GM03348 (cell line): ENCODE data around the gene LCE1B.

Source experiments
- DNase-seq: peaks from one replicate; pipeline ENCODE4 v3.0.0; 2012; ENCODE audit warnings: low spot score

LCE1B gene

DNA sequence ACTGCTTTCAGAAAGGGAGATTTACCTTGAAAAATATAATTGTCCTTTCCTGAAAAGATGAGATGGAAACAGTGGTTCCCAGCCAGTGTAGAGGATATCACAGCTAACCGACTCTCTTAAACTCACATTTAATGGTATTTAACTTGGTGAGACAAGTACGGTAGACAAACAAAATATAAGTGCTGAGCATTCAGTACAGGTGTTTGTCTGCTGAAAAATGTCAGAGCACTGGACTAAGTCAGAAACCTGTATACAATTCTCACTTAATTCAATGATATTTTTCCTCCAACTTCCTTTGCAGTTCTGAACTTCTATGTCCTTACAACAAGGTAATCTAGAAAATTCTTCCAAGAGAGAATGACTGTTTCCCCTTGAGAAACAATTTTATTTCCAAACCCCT lies at the start of gene LCE1B:
Gene LCE1B, plus strand, starts transcription at position 301 of the 400 bp plus-strand sequence. CDS start 476 bp downstream, outside the sequence.
- no peak for DNase-seq

- DNase-seq = peak; percentile 44
Measured at GRCh38 chr1:152768847-152769533, 42.8 kb upstream of the LCE1B start.

GRCh38 chr1:152770411-152770810 lies 41.4 kb upstream of the LCE1B start:
- no peak for DNase-seq

DNA sequence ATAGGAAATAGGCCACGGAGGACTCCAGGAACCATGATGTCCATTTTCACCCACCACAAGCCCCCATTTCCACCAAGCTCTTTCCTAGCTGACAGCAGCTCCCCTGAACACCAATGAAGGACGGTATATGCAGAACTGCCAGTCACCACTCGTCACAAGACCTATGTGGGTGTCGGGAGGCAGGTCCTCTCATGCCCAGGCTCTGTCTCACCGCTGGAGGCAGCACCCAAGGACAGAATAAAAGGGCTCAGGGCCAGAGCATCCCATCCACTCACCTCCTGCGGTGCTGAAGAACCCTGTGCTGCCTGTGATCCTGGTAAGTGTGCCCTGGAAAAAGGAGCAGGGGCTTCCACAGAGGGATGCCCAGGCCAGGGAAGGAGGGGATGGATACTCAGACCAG lies 36.9 kb upstream of the LCE1B start, which contains the start of gene LCE1F:
Gene LCE1F, plus strand, starts transcription at position 266 of the 400 bp plus-strand sequence. CDS start 1,232 bp downstream, outside the sequence.
- DNase-seq = no peak

DNA sequence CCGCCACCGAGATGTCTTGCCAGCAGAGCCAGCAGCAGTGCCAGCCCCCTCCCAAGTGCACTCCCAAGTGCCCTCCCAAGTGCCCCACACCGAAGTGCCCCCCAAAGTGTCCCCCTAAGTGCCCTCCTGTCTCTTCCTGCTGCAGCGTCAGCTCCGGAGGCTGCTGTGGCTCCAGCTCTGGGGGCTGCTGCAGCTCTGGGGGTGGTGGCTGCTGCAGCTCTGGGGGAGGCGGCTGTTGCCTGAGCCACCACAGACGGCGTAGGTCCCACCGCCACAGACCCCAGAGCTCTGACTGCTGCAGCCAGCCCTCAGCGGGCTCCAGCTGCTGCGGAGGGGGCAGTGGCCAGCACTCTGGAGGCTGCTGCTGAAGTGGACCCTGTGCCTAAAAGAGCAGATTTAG lies 35.4 kb upstream of the LCE1B start:
- DNase-seq = no peak

DNA sequence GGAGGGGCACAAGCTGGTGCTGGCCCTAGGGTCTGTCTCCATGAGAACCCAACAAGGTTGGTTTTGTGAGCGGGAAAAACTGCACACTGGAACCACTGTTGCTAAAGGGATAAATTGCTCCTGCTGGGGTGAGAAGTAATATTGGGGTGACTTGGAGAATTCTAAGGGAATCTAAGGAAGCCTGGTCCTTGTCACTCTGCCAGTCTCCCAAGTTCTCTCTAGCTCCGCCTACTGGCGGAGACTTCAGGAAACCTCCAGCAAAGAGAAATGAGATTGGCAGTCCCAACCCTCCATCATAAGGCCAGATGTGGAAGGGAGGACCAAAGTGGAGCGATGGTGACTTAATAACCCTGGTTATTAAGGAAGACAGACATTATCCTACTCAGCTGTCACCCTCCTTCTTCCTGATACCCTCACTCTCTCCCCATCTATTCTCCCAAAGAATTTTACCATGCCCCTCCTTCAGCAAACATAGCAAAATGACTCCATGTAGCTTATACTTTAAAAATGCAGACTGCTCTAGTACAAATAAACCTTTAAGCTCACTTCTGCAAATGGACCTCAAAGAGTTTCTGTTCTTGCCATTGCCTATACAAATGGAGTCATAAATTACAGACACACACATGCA lies 34.1 kb upstream of the LCE1B start:
- no peak for DNase-seq

DNA sequence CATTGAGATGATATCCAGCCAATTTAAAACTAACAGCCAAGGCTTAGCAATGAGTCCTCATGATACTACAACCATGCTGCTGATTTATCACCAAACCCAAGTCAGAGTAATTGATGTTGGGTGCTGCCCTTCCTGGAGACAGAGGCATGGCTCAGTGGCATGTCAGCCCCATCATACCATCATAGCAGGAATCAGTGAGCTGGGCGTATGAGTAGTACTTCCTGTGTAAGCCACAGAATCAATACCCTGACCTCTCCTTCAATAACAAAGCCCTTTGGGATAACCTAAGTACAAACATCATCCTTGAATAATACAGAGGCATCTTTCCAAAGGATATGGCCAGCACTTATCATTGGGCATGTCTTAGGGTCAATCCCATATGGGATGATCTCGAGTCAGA lies 28.7 kb upstream of the LCE1B start:
- no peak for DNase-seq

DNA sequence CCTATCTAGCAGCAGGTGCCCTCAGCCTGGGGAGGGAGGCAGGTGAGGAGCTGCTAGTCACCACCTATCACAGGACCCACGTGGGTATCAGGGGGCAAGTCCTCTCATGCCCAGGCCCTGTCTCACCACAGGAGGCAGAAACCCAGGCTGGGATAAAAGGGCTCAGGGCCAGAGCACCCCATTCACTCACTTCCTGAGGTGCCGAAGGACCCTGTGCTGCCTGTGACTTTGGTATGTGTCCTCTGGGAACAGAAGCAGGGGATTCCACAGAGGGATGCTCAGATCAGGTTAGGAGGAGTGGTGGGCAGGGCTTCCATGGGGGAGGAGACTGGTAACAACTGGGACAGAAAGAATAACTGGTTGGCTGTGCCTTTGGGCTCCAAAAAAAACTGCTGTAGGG lies 25.7 kb upstream of the LCE1B start, which contains the start of gene LCE1E:
Gene LCE1E, plus strand, starts transcription at position 181 of the 400 bp plus-strand sequence. CDS start 1,043 bp downstream, outside the sequence.
- DNase-seq = no peak

- no peak for DNase-seq
Measured at GRCh38 chr1:152795686-152796085, 16.1 kb upstream of the LCE1B start.

- no peak for DNase-seq
Measured at GRCh38 chr1:152796421-152796820, 15.3 kb upstream of the LCE1B start, which contains the start of gene LCE1D. TSS of gene LCE1D (plus strand) at chr1:152796721. CDS start at chr1:152797795, 1,074 bp downstream.

DNA sequence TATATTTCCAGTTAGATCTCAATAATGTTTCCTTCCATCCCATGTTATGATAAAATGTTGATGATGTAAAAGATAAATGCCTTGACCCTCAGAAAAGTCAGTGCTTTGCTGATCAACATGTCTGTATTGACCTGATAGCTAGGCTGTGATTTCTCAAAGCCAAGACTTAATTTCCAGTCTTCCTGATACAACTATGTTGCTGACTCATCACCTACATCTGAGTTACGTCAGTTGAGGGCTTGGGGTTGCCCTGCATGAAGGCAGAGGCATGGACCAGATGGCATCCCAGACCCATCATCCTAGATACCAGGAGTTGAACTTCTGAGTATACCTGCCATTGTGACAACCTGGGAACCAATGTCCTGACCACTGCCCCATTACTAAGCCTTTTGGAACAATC lies 10.4 kb upstream of the LCE1B start:
- DNase-seq = no peak

DNA sequence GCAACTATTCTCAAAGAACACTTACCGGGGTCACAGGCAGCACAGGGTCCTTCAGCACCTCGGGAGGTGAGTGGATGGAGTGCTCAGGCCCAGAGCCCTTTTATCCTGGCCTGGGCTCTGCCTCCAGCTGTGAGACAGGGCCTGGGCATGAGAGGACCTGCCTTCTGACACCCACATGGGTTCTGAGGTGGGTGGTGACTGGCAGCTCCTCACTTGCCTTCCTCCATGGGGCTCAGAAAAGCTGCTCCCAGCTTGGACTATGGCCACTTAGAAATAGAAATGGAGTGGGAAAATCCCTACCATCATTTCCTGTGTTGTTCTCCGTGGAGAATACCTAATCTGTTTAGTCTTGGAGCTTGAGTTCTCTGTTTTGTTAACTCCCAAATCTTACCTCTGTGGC lies 5.2 kb upstream of the LCE1B start, which contains the start of gene LCE1C:
Gene LCE1C, minus strand, starts transcription at position 76 of the 400 bp plus-strand sequence. CDS start 1,173 bp downstream, outside the sequence.
- no peak for DNase-seq

- no peak for DNase-seq
Measured at GRCh38 chr1:152811050-152811449, 721 bp upstream of the LCE1B start.

GRCh38 chr1:152817309-152817708 lies 5.5 kb downstream of the LCE1B start:
- DNase-seq = no peak

GRCh38 chr1:152823294-152823693 lies 11.5 kb downstream of the LCE1B start:
- DNase-seq = no peak

DNA sequence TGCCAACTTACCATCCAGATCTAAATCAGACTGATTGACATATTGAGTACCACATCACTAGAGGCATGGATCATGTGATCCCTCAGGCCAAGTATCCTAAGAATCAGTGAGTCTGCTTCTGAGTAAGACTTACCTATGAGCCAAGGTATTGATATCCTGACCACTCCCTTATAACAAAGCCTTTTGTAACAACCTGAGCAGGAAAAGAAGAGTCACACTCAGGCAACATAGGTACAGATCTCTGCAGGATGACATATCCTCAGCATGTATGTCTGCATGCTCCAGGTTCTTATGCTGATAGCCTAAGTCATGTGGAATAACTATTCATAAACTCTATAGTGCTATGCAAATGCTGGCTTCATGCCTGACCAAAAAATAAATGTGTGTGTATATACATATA lies 13.2 kb downstream of the LCE1B start:
- DNase-seq = no peak

DNA sequence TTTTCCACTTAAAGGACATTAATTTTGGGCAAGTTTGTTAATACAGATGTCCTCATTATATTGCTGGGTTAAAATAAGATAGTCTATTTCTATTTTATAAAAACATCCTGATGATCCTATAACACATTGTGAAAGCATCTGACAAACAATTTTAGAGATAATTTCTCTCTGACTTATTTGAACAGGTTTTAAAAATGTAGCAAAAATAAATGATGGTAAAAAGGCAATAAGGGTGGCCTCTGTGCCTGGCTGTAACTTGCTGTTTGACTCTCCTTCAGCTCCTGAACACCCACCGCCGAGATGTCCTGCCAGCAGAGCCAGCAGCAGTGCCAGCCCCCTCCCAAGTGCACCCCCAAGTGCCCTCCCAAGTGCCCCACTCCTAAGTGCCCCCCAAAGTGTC lies 15.4 kb downstream of the LCE1B start, which contains the start of gene LCE1A:
Gene LCE1A, plus strand, starts transcription at position 301 of the 400 bp plus-strand sequence. Its CDS starts 0 bp downstream, at position 301.
- DNase-seq = no peak

DNA sequence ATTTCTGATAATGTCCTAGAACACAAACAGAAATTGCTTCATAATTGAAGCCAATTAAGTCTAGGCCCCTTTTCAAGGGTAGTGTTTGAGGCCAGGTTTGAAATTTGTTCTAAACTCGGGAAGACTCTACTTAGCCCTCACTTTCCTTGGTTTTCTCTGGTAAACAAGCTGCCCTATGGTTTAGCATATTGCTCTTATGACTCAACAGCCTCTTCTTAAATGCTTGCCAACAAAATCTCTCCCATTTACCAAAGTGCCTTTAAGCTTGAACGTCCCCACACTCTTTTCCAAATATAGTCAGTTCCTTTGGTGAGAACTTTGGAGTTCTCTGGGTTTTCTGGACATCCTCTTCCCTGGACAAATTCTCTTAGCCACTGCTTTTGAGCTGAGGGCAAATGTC lies 25.1 kb downstream of the LCE1B start:
- no peak for DNase-seq

DNA sequence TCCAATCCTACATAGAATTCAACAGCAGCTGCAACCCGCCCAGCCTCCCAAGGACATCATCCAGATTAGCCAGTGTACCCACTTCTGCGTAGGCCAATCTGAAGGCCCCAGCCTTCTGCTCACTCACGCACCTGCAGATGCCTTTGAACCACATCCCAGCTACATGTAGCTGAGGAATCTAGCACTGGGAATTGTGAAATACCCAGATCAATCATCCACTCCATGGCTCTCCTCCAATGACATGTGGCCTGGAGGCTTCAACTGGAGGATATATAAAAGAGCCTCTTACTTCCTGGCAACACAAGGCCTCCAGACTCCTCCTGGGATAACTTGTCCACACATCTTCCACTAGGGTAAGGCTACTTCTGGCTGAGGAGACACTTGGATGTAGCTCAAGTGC lies 30.8 kb downstream of the LCE1B start, which contains the start of gene LCE6A:
Gene LCE6A, plus strand, starts transcription at position 301 of the 400 bp plus-strand sequence. CDS start 665 bp downstream, outside the sequence.
- no peak for DNase-seq

- DNase-seq = no peak
Measured at GRCh38 chr1:152855661-152856060, 43.9 kb downstream of the LCE1B start.

GRCh38 chr1:152858062-152858461 lies 46.3 kb downstream of the LCE1B start:
- DNase-seq = no peak

- DNase-seq = no peak
Measured at GRCh38 chr1:152859696-152860095, 47.9 kb downstream of the LCE1B start, which contains the start of gene LCE7A. TSS of gene LCE7A (plus strand) at chr1:152859996. CDS start at chr1:152860698, 702 bp downstream.

DNA sequence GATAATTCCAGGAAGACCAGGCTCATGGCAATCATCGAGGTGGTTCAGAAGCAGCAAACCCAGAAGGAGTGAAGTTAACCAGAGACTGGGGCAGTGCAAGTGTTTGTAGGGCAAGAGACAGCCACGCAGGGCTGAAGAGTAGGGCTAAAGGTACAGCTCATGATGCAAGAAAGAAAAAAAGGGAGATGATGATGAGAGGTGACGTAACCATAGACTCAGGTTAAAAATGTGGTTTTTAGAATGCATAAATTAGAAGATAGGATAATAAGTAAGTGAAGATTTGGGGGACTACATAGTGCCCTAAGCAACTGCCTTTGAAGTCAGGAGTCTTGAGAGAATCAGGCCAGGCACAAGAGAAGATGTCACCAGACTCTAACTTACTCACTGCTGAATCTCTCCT lies 48.4 kb downstream of the LCE1B start:
- DNase-seq = no peak
